Liver (tissue), 9 donors: ENCODE measurements around the gene ZNF334. TPM values are rescaled to one million over a fixed set of nuclear protein-coding genes. Genes with fewer than 3 reads are reported as not detected.

Experiments used
- DNase-seq: peaks from one replicate; pipeline ENCODE4 v3.0.0-alpha.2; 2017; ENCODE audit warnings: low spot score
- H3K27ac ChIP-seq, 2 donors: one replicate each; pipeline ENCODE4 v1.7.0; 2013; ENCODE audit warnings: inconsistent platforms in 2 of 2, low read length in 2 of 2, control low read depth in 1 of 2, low read depth in 1 of 2, mild to moderate bottlenecking in 1 of 2
- H3K27me3 ChIP-seq, 4 donors: one replicate each; pipeline versions ENCODE4 v1.6.1 to v1.7.0; 2013; ENCODE audit warnings: low read length in 3 of 4, inconsistent platforms in 1 of 4, mild to moderate bottlenecking in 1 of 4, moderate library complexity in 1 of 4; ENCODE audit not compliant: control insufficient read depth in 4 of 4, insufficient read depth in 4 of 4
- H3K36me3 ChIP-seq, 4 donors: one replicate each; pipeline versions ENCODE4 v1.6.1 to v1.7.0; 2013; ENCODE audit warnings: low read length in 3 of 4, mild to moderate bottlenecking in 3 of 4, low read depth in 1 of 4, moderate library complexity in 1 of 4; ENCODE audit not compliant: control insufficient read depth in 4 of 4, insufficient read depth in 3 of 4
- H3K4me1 ChIP-seq, 4 donors: one replicate each; pipeline versions ENCODE4 v1.6.1 to v1.7.0; 2013; ENCODE audit warnings: low read length in 3 of 4, mild to moderate bottlenecking in 3 of 4, moderate library complexity in 1 of 4; ENCODE audit not compliant: control insufficient read depth in 4 of 4, insufficient read depth in 4 of 4
- H3K4me3 ChIP-seq, 3 donors: one replicate each; pipeline versions ENCODE4 v1.6.1 to v1.7.0; 2013; ENCODE audit warnings: low read length in 3 of 3, control low read depth in 1 of 3, low read depth in 1 of 3, mild to moderate bottlenecking in 1 of 3
- H3K9ac ChIP-seq, 2 donors: one replicate each; pipeline ENCODE4 v1.7.0; 2013; ENCODE audit warnings: low read length in 2 of 2, mild to moderate bottlenecking in 2 of 2, moderate library complexity in 2 of 2, control low read depth in 1 of 2, low read depth in 1 of 2
- H3K9me3 ChIP-seq, 4 donors: one replicate each; pipeline versions ENCODE4 v1.6.1 to v1.7.0; 2013; ENCODE audit warnings: low read length in 3 of 4; ENCODE audit not compliant: control insufficient read depth in 4 of 4
- EGR1 ChIP-seq, 2 donors: IDR thresholded peaks; 2 replicates each; pipeline ENCODE4 v1.6.1; 2016 to 2018; ENCODE audit warnings: antibody characterized with exemption in 2 of 2, low read depth in 2 of 2
- FOXA1 ChIP-seq: IDR thresholded peaks from 2 replicates; pipeline ENCODE4 v1.6.1; 2016; ENCODE audit warnings: antibody characterized with exemption
- FOXA2 ChIP-seq: IDR thresholded peaks from 2 replicates; pipeline ENCODE4 v1.6.1; 2016; ENCODE audit warnings: antibody characterized with exemption
- GABPA ChIP-seq, 2 donors: IDR thresholded peaks in 1 of 2; conservative IDR thresholded peaks in 1 of 2; 2 replicates each; pipeline ENCODE4 v1.6.1; 2016; ENCODE audit warnings: antibody characterized with exemption in 2 of 2, mild to moderate bottlenecking in 1 of 2, moderate library complexity in 1 of 2
- HNF4A ChIP-seq, 2 donors: conservative IDR thresholded peaks; 2 replicates each; pipeline ENCODE4 v1.6.1; 2016; ENCODE audit warnings: antibody characterized with exemption in 2 of 2, mild to moderate bottlenecking in 2 of 2
- HNF4G ChIP-seq: IDR thresholded peaks from 2 replicates; pipeline ENCODE4 v1.6.1; 2016; ENCODE audit warnings: antibody characterized with exemption
- JUND ChIP-seq, 2 donors: IDR thresholded peaks; 2 replicates each; pipeline ENCODE4 v1.6.1; 2016; ENCODE audit warnings: antibody characterized with exemption in 2 of 2
- MAX ChIP-seq: IDR thresholded peaks from 2 replicates; pipeline ENCODE4 v1.6.1; 2016; ENCODE audit warnings: antibody characterized with exemption
- NR2F2 ChIP-seq: IDR thresholded peaks from 2 replicates; pipeline ENCODE4 v1.6.1; 2016; ENCODE audit warnings: antibody characterized with exemption
- RAD21 ChIP-seq, 2 donors: IDR thresholded peaks; 2 replicates each; pipeline ENCODE4 v1.6.1; 2016; ENCODE audit warnings: antibody characterized with exemption in 2 of 2, mild to moderate bottlenecking in 2 of 2
- REST ChIP-seq: IDR thresholded peaks from 2 replicates; pipeline ENCODE4 v1.6.1; 2016; ENCODE audit warnings: antibody characterized with exemption, mild to moderate bottlenecking
- RXRA ChIP-seq, 2 donors: IDR thresholded peaks; 2 replicates each; pipeline ENCODE4 v1.6.1; 2017 to 2018; ENCODE audit warnings: antibody characterized with exemption in 2 of 2, mild to moderate bottlenecking in 1 of 2
- SP1 ChIP-seq: IDR thresholded peaks from 2 replicates; pipeline ENCODE4 v1.6.1; 2018; ENCODE audit warnings: antibody characterized with exemption, mild to moderate bottlenecking
- TAF1 ChIP-seq: conservative IDR thresholded peaks from 2 replicates; pipeline ENCODE4 v1.6.1; 2016; ENCODE audit warnings: antibody characterized with exemption, mild to moderate bottlenecking
- YY1 ChIP-seq: IDR thresholded peaks from 2 replicates; pipeline ENCODE4 v1.6.1; 2016; ENCODE audit warnings: antibody characterized with exemption, mild to moderate bottlenecking
- WGBS: extraction: QIAGEN DNeasy Blood & Tissue Kit; methylation state at CpG from one replicate; pipeline ENCODE4 v1.1.7; 2013; 5-methylcytosine and 5-hydroxymethylcytosine counted together
- polyA plus RNA-seq, 2 donors: library from polyadenylated mRNA; stranded (reverse) in 1 of 2; unstranded in 1 of 2; fragments of 200-250 nt in 1 of 2; fragments of >200 nt in 1 of 2; fragmentation: Nextera tagmentation in 1 of 2; extraction: Ambion mirVana in 1 of 2; gene quantifications; one replicate each; pipeline versions ENCODE4 v1.2.1 to v1.2.3, GENCODE V29; 2013 to 2015
- total RNA-seq, 2 donors: library from RNA; depleted of rRNA; stranded (reverse); fragments of >200 nt; gene quantifications; one replicate each; pipeline ENCODE4 v1.2.3, GENCODE V29; 2014
- TF ChIP-seq, protein P1 (sequence below): fragments of 150-350 bp; IDR thresholded peaks from 2 replicates; pipeline ENCODE4 v1.5.1; 2017; ENCODE audit warnings: improper control_type of control experiment, low read depth, low read length; ENCODE audit not compliant: missing input control
- TF ChIP-seq, protein P2 (sequence below): IDR thresholded peaks from 2 replicates; pipeline ENCODE4 v1.6.1; 2016; ENCODE audit warnings: antibody characterized with exemption
- TF ChIP-seq, protein P3 (sequence below): IDR thresholded peaks from 2 replicates; pipeline ENCODE4 v1.6.1; 2016; ENCODE audit warnings: antibody characterized with exemption
- donor health status: healthy.
- donor health status: healthy.
- donor health status: healthy.
- donor health status: healthy.
- donor health status: healthy.

Gene ZNF334
- total and polyA plus RNA-seq, 4 donors: 0.65 to 3.3 (median 1.2) TPM

GRCh38 chr20:46559001-46559400, 45.6 kb upstream of the ZNF334 start (continued):
- TF ChIP-seq, protein P1, sequence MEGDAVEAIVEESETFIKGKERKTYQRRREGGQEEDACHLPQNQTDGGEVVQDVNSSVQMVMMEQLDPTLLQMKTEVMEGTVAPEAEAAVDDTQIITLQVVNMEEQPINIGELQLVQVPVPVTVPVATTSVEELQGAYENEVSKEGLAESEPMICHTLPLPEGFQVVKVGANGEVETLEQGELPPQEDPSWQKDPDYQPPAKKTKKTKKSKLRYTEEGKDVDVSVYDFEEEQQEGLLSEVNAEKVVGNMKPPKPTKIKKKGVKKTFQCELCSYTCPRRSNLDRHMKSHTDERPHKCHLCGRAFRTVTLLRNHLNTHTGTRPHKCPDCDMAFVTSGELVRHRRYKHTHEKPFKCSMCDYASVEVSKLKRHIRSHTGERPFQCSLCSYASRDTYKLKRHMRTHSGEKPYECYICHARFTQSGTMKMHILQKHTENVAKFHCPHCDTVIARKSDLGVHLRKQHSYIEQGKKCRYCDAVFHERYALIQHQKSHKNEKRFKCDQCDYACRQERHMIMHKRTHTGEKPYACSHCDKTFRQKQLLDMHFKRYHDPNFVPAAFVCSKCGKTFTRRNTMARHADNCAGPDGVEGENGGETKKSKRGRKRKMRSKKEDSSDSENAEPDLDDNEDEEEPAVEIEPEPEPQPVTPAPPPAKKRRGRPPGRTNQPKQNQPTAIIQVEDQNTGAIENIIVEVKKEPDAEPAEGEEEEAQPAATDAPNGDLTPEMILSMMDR: no peak
- TF ChIP-seq, protein P2, sequence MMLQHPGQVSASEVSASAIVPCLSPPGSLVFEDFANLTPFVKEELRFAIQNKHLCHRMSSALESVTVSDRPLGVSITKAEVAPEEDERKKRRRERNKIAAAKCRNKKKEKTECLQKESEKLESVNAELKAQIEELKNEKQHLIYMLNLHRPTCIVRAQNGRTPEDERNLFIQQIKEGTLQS: no peak
- TF ChIP-seq RAD21 (IDR thresholded peaks at IDR 0.05) (no peak), HNF4G (no peak), NR2F2 (no peak), EGR1 (IDR thresholded peaks at IDR 0.05; ENCODE audit: low read depth in 2 of 2) (no peak), TAF1 (no peak), SP1 (no peak), FOXA1 (no peak), RXRA (IDR thresholded peaks at IDR 0.05) (no peak)

- no peak overlapping the region for H3K9ac ChIP-seq
- no peaks in the 10 kb centered on the region for H3K9me3 ChIP-seq
- no peaks in the 10 kb centered on the region for H3K36me3 ChIP-seq
- 87% methylated on average over 5 of the region's 5 CpGs for WGBS
- no peak overlapping the region for H3K4me3 ChIP-seq
- peaks cover 3 to 11% (median 6%) of the 10 kb centered on the region in 4 donors for H3K4me1 ChIP-seq
- no peak for DNase-seq
- H3K27me3 ChIP-seq: no peaks in the 10 kb centered on the region
- no peak for TF ChIP-seq YY1
- no peak overlapping the region for H3K27ac ChIP-seq
These were observed 45.2 kb upstream of the ZNF334 start for GRCh38 chr20:46558511-46558959.

DNA sequence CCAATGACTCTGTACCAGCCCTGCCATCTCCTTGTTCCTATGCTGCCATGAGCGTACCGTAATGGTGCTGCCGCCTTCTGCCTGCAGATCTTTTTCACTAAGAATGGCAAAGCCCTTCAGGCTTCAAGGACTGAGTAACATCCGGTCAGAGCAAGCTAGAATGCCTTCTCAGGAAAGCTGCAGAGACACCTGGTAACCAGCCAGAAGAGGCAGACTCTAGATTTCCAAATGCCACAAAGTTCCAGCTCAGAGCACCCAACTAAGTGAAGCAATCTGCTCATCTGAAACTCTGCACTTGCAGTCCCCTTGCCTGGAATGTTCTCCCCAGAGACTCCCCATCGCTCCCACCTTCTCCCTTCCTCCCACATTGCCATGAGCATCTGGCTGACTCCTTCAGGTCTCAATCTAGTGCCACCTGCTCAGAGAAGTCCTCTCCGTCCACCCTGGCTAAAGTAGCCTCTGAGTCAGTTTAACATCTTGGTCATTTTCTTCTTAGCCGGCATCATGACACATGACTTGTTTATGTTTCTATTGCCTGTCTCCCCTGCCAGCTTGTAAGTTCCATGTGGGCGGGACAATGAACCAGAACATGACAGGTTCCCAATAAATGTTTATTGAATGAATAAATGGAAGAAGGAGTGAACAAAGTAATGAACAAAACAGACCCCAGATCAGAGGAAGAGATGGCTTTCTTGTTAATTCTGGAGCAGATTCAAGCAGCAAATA, 44.0 kb upstream of the ZNF334 start:
- 85% methylated on average over 8 of the region's 8 CpGs for WGBS

More for the DNA sequence above, 44.0 kb upstream of the ZNF334 start:
- no peak overlapping the region for H3K27ac ChIP-seq
- H3K9me3 ChIP-seq: no peaks in the 10 kb centered on the region
- DNase-seq: no peak
- H3K4me3 ChIP-seq: no peak overlapping the region
- TF ChIP-seq YY1 (no peak), JUND (IDR thresholded peaks at IDR 0.05) (no peak), SP1 (no peak), RAD21 (IDR thresholded peaks at IDR 0.05) (no peak), GABPA (IDR thresholded peaks at IDR 0.05 in 1 of 2, conservative IDR thresholded peaks at IDR 0.05 in 1 of 2) (no peak), FOXA2 (no peak), EGR1 (IDR thresholded peaks at IDR 0.05; ENCODE audit: low read depth in 2 of 2) (no peak), NR2F2 (no peak), HNF4G (no peak), REST (no peak), HNF4A (conservative IDR thresholded peaks at IDR 0.05) (no peak), MAX (no peak), TAF1 (no peak), RXRA (IDR thresholded peaks at IDR 0.05) (no peak), FOXA1 (no peak)
- TF ChIP-seq, protein P2: no peak
- TF ChIP-seq, protein P3, sequence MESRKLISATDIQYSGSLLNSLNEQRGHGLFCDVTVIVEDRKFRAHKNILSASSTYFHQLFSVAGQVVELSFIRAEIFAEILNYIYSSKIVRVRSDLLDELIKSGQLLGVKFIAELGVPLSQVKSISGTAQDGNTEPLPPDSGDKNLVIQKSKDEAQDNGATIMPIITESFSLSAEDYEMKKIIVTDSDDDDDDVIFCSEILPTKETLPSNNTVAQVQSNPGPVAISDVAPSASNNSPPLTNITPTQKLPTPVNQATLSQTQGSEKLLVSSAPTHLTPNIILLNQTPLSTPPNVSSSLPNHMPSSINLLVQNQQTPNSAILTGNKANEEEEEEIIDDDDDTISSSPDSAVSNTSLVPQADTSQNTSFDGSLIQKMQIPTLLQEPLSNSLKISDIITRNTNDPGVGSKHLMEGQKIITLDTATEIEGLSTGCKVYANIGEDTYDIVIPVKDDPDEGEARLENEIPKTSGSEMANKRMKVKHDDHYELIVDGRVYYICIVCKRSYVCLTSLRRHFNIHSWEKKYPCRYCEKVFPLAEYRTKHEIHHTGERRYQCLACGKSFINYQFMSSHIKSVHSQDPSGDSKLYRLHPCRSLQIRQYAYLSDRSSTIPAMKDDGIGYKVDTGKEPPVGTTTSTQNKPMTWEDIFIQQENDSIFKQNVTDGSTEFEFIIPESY: no peak
- TF ChIP-seq, protein P1: no peak
- H3K9ac ChIP-seq: no peak overlapping the region
- H3K27me3 ChIP-seq: no peaks in the 10 kb centered on the region
- H3K36me3 ChIP-seq: no peaks in the 10 kb centered on the region
- H3K4me1 ChIP-seq: peaks cover 0 to 5% (median 4%) of the 10 kb centered on the region in 4 donors
